ENCODE results near the gene CUX1.

GRCh38 chr7:102318482-102318971, 501.1 kb downstream of the CUX1 start:
- TF ChIP-seq CTCF (IDR thresholded peaks at IDR 0.05), result no peak
- no peak for TF ChIP-seq EZH2 (IDR thresholded peaks at IDR 0.05)
- TF ChIP-seq EZH2phosphoT487 (IDR thresholded peaks at IDR 0.05), result no peak

All from neural progenitor cell (in vitro differentiated cells).